GM21528 (cell line): ENCODE data around the gene POLR1D.
"Not testable (repeated sequence)": the region's sequence is repeated elsewhere in the genome, so short reads cannot be mapped to it uniquely, and the experiment has no call there.

Experiments used
- ATAC-seq: cut with Tn5 transposase; IDR thresholded peaks from one replicate; pipeline ENCODE4 v1.9.1; 2021; ENCODE audit warnings: mild to moderate bottlenecking, moderate library complexity; ENCODE audit not compliant: unreplicated experiment, low FRiP score

The POLR1D gene

GRCh38 chr13:27613628-27614027 is 8.1 kb upstream of the POLR1D start:
- no peak for ATAC-seq

- ATAC-seq, result no peak
Measured at GRCh38 chr13:27617881-27618321, 3.8 kb upstream of the POLR1D start.

- ATAC-seq, result no peak
Measured at GRCh38 chr13:27619093-27619727, 2.5 kb upstream of the POLR1D start.

DNA sequence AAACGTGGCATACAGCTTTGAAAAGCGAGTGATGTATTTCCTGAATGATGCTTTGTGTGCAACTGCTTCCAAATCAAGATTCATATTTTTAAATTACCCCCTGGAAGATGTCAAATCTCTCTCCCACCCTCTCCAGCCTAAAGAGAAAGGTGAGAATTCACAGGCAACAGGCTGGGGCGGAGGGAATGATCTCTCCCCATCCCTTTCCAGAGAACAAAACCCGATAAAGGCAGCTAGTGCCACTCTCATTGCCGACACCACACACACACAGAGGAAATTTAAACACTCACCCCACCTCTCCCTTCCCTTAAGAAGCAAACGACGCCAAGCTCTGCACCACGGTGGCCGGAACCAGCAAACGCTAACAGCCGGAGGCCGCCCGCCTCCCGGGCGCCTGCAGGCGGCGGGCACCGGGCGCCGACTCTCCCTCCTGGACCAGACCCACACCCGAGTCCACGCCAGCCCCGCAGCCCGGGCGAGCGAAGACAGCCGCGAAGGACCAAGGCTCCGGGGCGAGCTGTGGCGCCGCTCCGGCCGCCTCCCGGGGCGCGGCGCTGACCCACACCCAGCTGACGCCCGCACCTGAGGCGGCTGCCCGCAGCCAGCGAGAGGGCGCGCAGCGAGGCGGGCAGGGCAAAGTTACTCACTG is 1.8 kb upstream of the POLR1D start:
- ATAC-seq, result peak; percentile 35

- peak; percentile 87 for ATAC-seq
Measured at GRCh38 chr13:27620377-27621115, 1.1 kb upstream of the POLR1D start, which contains the start of gene LNX2. TSS of gene LNX2 (minus strand) at chr13:27620529. CDS start at chr13:27581703, 38,826 bp downstream.

DNA sequence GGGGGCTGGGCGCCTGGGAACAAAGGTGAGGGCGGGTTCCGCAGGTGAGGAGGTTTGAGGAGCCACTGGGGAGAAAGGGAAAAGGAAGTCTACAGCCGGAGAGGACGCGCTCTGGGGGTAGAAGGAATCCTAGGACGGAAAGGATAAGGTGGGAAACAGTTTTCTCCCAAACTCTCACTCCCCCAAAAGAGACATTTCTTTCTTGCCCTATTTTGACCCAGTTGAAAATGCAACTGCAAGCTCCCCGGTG is 651 bp upstream of the POLR1D start:
- no peak for ATAC-seq

- peak; percentile 5 for ATAC-seq
Measured at GRCh38 chr13:27622102-27622820, 569 bp downstream of the POLR1D start.

- ATAC-seq, result no peak
Measured at GRCh38 chr13:27622881-27623280, 1.2 kb downstream of the POLR1D start.

DNA sequence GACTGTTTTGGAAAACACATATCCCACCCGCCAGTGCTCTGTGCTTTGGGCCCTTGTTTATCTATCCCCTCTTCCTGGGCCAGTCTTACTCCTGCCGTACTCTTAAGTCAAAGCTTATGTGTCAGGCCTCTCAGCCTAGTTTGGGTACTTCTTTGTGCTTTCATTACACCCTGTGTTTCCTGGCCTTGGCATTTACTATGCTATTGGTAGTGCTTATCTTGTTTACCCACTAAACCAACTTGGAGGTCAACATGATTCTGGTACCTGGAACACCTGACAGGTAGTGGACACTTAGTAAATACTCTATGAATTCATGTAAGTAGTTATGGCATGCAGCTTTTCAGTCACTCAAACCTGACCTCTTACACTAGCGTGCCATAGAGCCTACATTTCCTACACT is 2.4 kb downstream of the POLR1D start:
- no peak for ATAC-seq

DNA sequence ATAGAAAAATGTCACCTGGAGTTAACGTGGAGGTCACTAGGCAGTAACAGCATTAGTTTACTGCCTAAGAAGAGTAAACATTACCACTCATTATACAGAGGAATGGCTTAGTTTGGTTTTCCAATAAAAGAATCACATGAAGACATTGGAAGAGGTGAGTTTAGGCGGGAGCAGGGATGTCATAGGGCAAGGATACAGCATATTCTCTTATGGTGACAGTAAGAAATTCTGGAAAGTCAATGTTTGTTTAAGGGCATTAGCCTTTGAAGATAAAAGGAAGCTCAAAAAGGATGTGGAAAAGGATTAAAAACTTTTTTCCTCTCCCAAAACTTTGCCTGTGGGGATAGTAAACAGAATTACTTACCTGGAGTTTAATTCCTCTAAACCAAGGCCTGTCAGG is 4.1 kb downstream of the POLR1D start:
- no peak for ATAC-seq

DNA sequence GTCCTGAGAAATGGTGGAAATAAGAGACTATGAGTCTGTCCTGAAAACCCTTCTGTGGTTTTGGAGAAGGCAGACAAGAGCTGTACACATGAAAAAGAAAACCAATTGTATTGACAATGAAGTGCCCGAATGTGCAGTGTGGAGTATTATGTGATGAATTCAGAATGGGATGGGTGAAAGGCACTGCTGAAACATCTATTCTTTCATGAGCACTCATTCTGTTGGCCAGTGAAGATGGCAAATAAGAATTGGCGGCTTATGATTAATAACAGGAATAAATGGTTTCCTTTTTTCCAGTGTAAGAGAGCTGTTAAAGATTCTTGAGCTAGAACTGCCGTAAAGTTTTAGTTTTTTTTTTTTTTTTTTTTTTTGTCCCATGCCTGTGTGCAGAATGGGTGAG is 5.7 kb downstream of the POLR1D start:
- no peak for ATAC-seq

DNA sequence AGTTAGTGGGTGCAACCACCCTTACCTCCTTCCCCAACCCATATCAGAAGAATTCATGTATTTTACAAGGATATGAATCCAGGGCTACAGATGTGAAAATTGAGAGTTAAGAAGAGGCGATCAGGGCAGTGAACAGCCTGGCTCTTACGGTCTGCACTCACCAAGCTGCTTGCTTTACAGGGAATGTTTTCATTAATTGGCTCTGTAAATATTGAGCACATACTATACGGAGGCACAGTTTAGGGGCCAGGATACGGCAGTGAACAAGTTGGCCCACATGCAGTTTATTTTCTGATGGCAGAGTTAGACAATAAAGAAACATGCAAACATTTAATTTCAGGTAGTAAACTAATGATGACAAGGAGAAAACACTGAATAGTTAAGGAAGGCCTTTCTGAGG is 6.4 kb downstream of the POLR1D start:
- ATAC-seq, result no peak

- ATAC-seq, result not testable (repeated sequence)
Measured at GRCh38 chr13:27628766-27629165, 7.1 kb downstream of the POLR1D start.

DNA sequence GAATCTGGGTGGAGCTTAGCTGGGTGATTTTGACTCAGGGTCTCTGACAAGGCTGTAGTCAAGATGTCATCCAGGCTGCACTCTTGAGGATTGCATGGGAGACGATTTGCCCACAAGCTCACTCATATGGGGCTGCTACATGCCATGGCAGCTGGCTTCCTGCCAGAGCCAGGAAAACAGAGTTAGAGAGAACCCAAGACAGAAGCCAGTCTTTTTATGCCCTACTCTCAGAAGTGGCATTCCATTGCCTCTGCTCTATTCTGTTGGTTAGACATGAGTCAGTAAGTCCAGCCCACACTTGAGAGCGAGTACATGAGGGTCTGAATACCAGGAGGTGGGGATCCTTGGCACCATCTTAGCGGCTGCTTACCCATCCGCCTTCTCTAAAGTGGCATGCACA is 9.5 kb downstream of the POLR1D start:
- ATAC-seq, result no peak

DNA sequence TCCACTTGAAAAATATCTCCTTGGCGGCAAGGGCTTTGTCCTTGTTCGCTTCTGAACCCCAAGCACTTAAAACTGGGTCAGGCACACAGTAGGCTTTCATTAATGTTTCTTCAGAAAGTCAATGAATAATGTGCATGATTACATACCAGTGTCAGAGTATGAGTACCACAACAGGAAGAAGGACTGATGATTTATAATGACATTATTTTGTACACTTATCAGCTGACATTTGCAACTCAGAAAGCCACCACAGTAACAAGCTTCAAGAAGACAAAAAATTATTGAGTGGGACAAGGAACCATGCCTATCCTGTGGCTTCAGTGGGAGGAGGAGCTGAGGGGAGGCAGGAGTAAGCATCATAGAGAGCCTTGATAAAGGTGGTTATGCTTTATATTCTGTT is 10.0 kb downstream of the POLR1D start:
- no peak for ATAC-seq

GRCh38 chr13:27632214-27632613 is 10.5 kb downstream of the POLR1D start:
- ATAC-seq, result no peak

DNA sequence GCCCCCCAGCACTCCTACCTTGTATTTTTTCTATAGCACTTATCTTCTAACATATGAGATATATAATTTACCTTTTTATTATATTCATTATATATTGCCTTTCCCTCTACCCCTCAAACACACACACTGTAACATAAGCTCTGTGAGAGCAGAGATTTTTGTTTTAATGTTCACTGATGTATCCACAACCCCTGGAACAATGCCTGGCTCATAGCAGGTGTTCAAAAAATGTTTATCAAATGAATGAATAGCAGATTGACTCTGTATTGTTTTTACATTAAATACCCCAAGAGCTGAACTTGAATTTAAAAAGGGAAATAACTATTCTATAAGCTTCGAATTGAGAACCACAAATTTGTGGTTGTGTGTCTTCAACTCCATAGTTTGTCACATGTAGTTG is 11.0 kb downstream of the POLR1D start:
- no peak for ATAC-seq

GRCh38 chr13:27634231-27634630 is 12.5 kb downstream of the POLR1D start:
- ATAC-seq, result no peak

DNA sequence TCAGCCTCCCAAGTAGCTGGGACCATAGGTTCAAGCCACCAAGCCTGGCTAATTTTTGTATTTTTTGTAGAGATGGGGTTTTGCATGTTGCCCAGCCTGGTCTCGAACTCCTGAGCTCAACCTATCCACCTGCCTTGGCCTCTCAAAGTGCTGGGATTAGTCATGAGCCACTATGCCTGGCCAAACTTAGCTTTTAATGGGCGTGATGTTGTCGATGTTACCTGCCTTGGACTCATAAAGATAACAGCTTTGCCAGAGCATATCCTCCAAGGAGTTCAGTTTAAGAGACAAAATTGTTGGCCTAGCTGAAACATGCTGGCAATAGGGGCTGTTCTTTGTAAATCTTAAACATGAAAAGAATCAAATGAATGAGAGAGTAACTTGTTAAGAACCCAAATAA is 13.1 kb downstream of the POLR1D start:
- no peak for ATAC-seq

- ATAC-seq, result no peak
Measured at GRCh38 chr13:27635266-27635665, 13.6 kb downstream of the POLR1D start.

- ATAC-seq, result no peak
Measured at GRCh38 chr13:27636589-27637288, 15.0 kb downstream of the POLR1D start.
